KMS-11 (cell line): ENCODE data around the gene MTCH2.

Experiments
- H2AFZ ChIP-seq: fragments of 200-600 bp; sonication (generic); 2 replicates; pipeline ENCODE4 v1.6.1; 2016; ENCODE audit warnings: antibody characterized with exemption, mixed run types, low read depth
- H3K27ac ChIP-seq: fragments of 200-600 bp; sonication (generic); 2 replicates; pipeline ENCODE4 v1.6.1; 2016; ENCODE audit warnings: mild to moderate bottlenecking, mixed run types
- H3K27me3 ChIP-seq: fragments of 200-600 bp; sonication (generic); 2 replicates; pipeline ENCODE4 v1.6.1; 2017; ENCODE audit warnings: mild to moderate bottlenecking, low read depth, mixed run types, moderate library complexity; ENCODE audit not compliant: insufficient read depth
- H3K36me3 ChIP-seq: fragments of 200-600 bp; sonication (generic); 2 replicates; pipeline ENCODE4 v1.6.1; 2017; ENCODE audit warnings: mild to moderate bottlenecking, mixed run types; ENCODE audit not compliant: insufficient read depth
- H3K4me1 ChIP-seq: fragments of 200-600 bp; sonication (generic); 2 replicates; pipeline ENCODE4 v1.6.1; 2016; ENCODE audit warnings: mild to moderate bottlenecking, low read depth, mixed run types; ENCODE audit not compliant: poor library complexity, severe bottlenecking
- H3K4me2 ChIP-seq: fragments of 200-600 bp; sonication (generic); 2 replicates; pipeline ENCODE4 v1.7.0; 2016; ENCODE audit warnings: mild to moderate bottlenecking, mixed run types
- H3K4me3 ChIP-seq: fragments of 200-600 bp; sonication (generic); IDR thresholded peaks from 2 replicates; pipeline ENCODE4 v1.6.1; 2017; ENCODE audit warnings: low read depth, low read length, mixed read lengths; ENCODE audit not compliant: insufficient read depth
- H3K79me2 ChIP-seq: fragments of 200-600 bp; sonication (generic); 2 replicates; pipeline ENCODE4 v1.6.1; 2016; ENCODE audit warnings: low read depth, mixed run types; ENCODE audit not compliant: insufficient read depth
- H3K9ac ChIP-seq: fragments of 200-600 bp; sonication (generic); 2 replicates; pipeline ENCODE4 v1.6.1; 2016; ENCODE audit warnings: mild to moderate bottlenecking, mixed run types
- H4K20me1 ChIP-seq: fragments of 200-600 bp; sonication (generic); 2 replicates; pipeline ENCODE4 v1.6.1; 2016; ENCODE audit warnings: mild to moderate bottlenecking, mixed run types; ENCODE audit not compliant: insufficient read depth
- CTCF ChIP-seq: fragments of 200-600 bp; sonication (generic); conservative IDR thresholded peaks from 2 replicates; pipeline ENCODE4 v1.6.1; 2017; ENCODE audit warnings: low read depth, mild to moderate bottlenecking, antibody characterized with exemption, low read length, moderate library complexity, mixed read lengths

MTCH2 gene

DNA sequence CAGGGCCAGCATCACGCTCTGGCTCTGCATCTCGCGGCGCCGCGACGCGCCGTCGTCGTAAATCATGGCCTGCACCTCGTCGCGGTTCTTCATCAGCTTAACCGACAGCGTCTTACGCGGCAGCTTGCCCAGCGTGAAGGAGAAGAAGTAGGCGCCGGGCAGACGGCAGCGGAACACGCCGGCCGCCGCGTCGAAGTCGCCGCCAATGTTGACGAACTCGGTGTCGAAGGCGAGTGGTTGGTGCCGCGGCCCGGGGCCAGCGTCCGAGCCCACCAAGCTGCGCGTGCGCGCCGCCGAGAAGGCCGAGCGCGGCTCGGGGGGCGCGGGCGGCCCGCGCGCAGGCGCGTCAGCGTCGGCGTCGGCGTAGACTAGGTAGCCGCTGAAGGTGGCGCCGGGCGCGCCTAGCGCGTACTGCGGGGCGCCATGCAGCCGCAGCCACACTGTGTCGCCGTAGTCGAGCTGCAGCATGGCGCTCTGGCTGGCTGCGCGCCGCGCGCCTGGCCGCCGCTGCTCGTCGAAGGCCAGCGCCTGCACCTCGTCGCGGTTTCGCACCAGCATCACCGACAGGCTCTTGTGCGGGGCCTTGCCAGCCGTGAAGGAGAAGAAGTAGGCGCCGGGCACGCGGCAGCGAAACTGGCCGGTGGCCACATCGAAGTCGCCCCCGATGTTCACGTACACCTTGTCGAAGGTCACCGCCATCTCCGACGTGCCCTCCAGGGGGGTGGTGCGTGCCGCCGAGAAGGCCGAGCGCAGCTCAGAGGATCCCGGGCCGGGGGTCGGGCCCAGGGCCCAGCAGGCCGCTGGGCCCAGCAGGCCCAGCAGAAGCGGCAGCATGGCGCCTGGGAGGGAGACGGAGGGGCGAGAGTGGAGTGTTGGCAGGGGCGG, 52.1 kb downstream of the MTCH2 start:
- Histone ChIP-seq H2AFZ (no peak overlapping the region), H3K9ac (no peak overlapping the region), H3K4me2 (no peak overlapping the region), H3K27me3 (no peaks in the 10 kb centered on the region), H3K27ac (no peak overlapping the region), H3K79me2 (no peaks in the 10 kb centered on the region), H3K36me3 (no peaks in the 10 kb centered on the region), H3K4me1 (no peaks in the 10 kb centered on the region), H4K20me1 (no peaks in the 10 kb centered on the region), H3K4me3 (no peak overlapping the region)
- no peak for TF ChIP-seq CTCF

DNA sequence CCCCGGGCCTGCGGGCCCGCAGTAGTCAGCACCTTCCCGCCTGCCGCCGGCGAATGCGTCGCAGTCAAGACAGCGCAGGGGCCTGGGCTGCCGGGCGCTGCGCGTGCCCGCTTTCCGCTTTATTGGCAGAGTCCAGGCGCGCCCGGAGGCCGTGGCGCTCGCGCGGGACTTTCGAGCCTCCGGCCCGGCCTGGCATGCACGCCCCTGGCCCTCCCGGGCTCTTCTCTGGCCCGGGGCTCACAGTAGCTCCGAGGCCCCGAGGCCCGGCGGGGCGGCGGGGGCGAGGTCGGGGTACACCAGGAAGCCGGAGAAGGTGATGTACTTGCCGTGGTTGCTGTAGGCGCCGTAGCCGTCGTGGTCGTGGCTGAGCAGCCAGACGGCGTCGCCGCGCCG, 52.8 kb downstream of the MTCH2 start:
- H3K4me3 ChIP-seq: no peak overlapping the region
- no peaks in the 10 kb centered on the region for H3K27me3 ChIP-seq
- no peak overlapping the region for H3K27ac ChIP-seq
- no peak for TF ChIP-seq CTCF
- no peak overlapping the region for H2AFZ ChIP-seq
- H3K79me2 ChIP-seq: no peaks in the 10 kb centered on the region
- H3K4me2 ChIP-seq: no peak overlapping the region
- no peaks in the 10 kb centered on the region for H4K20me1 ChIP-seq
- H3K36me3 ChIP-seq: no peaks in the 10 kb centered on the region
- H3K9ac ChIP-seq: no peak overlapping the region
- H3K4me1 ChIP-seq: no peaks in the 10 kb centered on the region

DNA sequence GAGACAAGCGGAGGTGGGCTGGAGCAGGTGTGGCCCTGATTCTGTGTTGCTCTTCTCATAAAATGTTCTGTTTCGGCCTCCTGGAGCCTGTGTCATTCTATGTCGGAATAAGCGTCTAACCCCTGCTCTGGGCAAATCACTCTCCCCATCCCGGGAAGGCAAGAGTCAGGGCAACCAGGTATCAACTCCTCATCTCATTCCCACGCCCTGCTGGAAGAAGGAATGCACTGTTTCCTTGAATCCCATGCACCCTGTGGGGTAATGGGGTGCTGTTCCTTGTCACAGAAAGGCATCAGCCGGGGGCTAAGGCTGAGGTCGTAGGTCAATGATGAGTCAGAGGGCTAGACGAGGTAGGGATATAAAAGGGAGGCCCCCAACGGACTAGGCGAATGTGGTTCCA, 53.2 kb downstream of the MTCH2 start:
- Histone ChIP-seq H3K9ac (no peak overlapping the region), H3K79me2 (no peaks in the 10 kb centered on the region), H2AFZ (no peak overlapping the region), H4K20me1 (no peaks in the 10 kb centered on the region), H3K36me3 (no peaks in the 10 kb centered on the region), H3K27me3 (no peaks in the 10 kb centered on the region), H3K4me1 (no peaks in the 10 kb centered on the region), H3K4me2 (no peak overlapping the region), H3K4me3 (no peak overlapping the region), H3K27ac (no peak overlapping the region)
- TF ChIP-seq CTCF: no peak

DNA sequence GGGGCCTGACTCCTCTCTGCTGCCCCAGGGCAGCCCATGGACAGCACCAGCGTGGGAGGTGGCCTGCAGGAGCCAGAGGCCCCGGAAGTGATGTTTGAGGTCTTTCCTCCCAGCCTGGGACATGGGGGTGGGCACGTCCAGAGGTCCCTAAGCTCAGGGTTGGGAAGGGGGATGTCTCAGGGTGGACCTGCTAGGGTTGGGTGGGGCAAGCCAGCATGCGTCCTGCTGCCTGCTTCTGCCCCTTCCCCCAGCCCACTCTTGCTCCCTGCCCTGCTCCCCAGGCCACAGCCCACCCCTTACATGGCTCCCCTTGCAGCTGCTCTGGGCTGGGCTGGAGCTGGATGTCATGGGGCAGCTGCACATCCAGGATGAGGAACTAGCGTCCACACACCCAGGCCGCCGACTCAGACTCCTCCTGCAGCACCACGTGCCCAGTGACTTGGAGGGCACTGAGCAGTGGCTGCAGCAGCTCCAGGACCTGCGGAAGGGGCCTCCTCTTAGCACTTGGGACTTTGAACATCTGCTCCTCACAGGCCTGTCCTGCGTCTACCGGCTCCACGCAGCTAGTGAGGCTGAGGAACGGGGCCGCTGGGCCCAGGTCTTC, 54.5 kb downstream of the MTCH2 start:
- Histone ChIP-seq H3K36me3 (no peaks in the 10 kb centered on the region), H2AFZ (no peak overlapping the region), H3K4me2 (no peak overlapping the region), H3K27me3 (no peaks in the 10 kb centered on the region), H3K27ac (no peak overlapping the region), H4K20me1 (no peaks in the 10 kb centered on the region), H3K79me2 (no peaks in the 10 kb centered on the region), H3K4me3 (no peak overlapping the region), H3K9ac (no peak overlapping the region), H3K4me1 (no peaks in the 10 kb centered on the region)
- TF ChIP-seq CTCF: no peak
